ENCODE data around the gene PLEKHJ1.
A peak's percentile ranks its signal among the peaks of the same experiment; 100 is the strongest.

PLEKHJ1 gene

DNA sequence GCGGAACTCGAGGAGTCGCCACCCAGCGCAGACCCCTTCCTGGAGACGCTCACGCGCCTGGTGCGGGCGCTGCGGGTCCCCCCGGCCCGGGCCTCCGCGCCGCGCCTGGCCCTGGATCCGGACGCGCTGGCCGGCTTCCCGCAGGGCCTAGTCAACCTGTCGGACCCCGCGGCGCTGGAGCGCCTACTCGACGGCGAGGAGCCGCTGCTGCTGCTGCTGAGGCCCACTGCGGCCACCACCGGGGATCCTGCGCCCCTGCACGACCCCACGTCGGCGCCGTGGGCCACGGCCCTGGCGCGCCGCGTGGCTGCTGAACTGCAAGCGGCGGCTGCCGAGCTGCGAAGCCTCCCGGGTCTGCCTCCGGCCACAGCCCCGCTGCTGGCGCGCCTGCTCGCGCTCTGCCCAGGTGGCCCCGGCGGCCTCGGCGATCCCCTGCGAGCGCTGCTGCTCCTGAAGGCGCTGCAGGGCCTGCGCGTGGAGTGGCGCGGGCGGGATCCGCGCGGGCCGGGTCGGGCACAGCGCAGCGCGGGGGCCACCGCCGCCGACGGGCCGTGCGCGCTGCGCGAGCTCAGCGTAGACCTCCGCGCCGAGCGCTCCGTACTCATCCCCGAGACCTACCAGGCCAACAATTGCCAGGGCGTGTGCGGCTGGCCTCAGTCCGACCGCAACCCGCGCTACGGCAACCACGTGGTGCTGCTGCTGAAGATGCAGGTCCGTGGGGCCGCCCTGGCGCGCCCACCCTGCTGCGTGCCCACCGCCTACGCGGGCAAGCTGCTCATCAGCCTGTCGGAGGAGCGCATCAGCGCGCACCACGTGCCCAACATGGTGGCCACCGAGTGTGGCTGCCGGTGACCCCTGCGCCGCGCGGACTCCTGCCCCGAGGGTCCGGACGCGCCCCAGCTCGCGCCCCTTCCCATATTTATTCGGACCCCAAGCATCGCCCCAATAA, 15.3 kb upstream of the PLEKHJ1 start:
- no peaks in the 10 kb centered on the region for H3K9me3 Mint-ChIP-seq
- H3K27ac Mint-ChIP-seq: no peak overlapping the region
- peaks cover 5% of the 10 kb centered on the region for H3K4me1 Mint-ChIP-seq
- TF ChIP-seq CTCF (IDR thresholded peaks at IDR 0.05; ENCODE audit: unreplicated experiment in 3 of 3): no peak
- H3K27me3 Mint-ChIP-seq (ENCODE audit: low read depth): peaks cover 11% of the 10 kb centered on the region
- H3K36me3 Mint-ChIP-seq (ENCODE audit: low read depth): no peaks in the 10 kb centered on the region
- no peak overlapping the region for H3K4me3 Mint-ChIP-seq

DNA sequence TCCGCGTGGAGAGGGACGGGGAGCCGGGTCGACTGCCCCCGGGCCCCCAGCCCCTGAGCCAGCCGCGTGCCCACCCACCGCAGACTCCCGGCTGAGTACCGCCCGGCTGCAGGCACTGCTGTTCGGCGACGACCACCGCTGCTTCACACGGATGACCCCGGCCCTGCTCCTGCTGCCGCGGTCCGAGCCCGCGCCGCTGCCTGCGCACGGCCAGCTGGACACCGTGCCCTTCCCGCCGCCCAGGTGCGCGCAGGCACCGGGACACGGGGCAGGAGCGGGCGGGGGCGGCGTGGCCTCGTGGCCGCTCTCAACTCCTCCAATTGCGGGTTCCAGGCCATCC, 14.6 kb upstream of the PLEKHJ1 start:
- Mint-ChIP-seq H3K9me3 (no peaks in the 10 kb centered on the region), H3K4me1 (peaks cover 5% of the 10 kb centered on the region), H3K27ac (no peak overlapping the region), H3K36me3 (ENCODE audit: low read depth) (peaks cover 3% of the 10 kb centered on the region), H3K4me3 (no peak overlapping the region), H3K27me3 (ENCODE audit: low read depth) (peaks cover 11% of the 10 kb centered on the region)
- no peak for TF ChIP-seq CTCF (IDR thresholded peaks at IDR 0.05; ENCODE audit: unreplicated experiment in 3 of 3)

- Mint-ChIP-seq H3K27ac (no peak overlapping the region), H3K9me3 (no peaks in the 10 kb centered on the region), H3K27me3 (ENCODE audit: low read depth) (peaks cover 11% of the 10 kb centered on the region), H3K36me3 (ENCODE audit: low read depth) (peaks cover 6% of the 10 kb centered on the region), H3K4me3 (no peak overlapping the region), H3K4me1 (peaks cover 5% of the 10 kb centered on the region)
- no peak for TF ChIP-seq CTCF (IDR thresholded peaks at IDR 0.05; ENCODE audit: unreplicated experiment in 3 of 3)
Measured at GRCh38 chr19:2249880-2250765, 14.0 kb upstream of the PLEKHJ1 start.

DNA sequence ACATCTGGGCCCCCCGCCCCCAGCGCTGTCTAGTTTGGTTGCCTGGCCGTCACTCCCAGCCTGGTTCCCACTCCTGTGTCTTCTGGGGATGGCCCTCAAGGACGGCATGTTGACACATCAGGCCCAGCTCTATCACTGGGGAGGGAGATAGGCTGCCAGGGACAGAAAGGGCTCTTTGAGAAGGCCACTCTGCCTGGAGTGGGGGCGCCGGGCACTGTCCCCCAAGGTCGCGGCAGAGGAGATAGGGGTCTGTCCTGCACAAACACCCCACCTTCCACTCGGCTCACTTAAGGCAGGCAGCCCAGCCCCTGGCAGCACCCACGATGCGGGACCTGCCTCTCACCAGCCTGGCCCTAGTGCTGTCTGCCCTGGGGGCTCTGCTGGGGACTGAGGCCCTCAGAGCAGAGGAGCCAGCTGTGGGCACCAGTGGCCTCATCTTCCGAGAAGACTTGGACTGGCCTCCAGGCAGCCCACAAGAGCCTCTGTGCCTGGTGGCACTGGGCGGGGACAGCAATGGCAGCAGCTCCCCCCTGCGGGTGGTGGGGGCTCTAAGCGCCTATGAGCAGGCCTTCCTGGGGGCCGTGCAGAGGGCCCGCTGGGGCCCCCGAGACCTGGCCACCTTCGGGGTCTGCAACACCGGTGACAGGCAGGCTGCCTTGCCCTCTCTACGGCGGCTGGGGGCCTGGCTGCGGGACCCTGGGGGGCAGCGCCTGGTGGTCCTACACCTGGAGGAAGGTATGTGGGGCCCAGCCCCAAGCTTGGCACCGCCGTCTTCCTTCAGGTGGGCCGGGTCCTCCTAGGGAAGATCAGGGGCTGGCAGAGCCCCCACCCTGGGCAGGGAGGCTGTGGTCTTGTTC, 13.1 kb upstream of the PLEKHJ1 start, which contains the start of gene AMH:
AMH (plus strand) TSS at position 314 of the 857 bp plus-strand sequence; CDS start at position 324, 10 bp downstream.
- Mint-ChIP-seq H3K9me3 (no peaks in the 10 kb centered on the region), H3K27ac (peak within 1 kb of the TSS in 1 of 3 experiments; percentile 11), H3K4me1 (peaks cover 5% of the 10 kb centered on the region), H3K27me3 (ENCODE audit: low read depth) (peaks cover 11% of the 10 kb centered on the region), H3K36me3 (ENCODE audit: low read depth) (peaks cover 13% of the 10 kb centered on the region), H3K4me3 (no peak within 1 kb of the TSS)
- TF ChIP-seq CTCF (IDR thresholded peaks at IDR 0.05; ENCODE audit: unreplicated experiment in 3 of 3): no peak

DNA sequence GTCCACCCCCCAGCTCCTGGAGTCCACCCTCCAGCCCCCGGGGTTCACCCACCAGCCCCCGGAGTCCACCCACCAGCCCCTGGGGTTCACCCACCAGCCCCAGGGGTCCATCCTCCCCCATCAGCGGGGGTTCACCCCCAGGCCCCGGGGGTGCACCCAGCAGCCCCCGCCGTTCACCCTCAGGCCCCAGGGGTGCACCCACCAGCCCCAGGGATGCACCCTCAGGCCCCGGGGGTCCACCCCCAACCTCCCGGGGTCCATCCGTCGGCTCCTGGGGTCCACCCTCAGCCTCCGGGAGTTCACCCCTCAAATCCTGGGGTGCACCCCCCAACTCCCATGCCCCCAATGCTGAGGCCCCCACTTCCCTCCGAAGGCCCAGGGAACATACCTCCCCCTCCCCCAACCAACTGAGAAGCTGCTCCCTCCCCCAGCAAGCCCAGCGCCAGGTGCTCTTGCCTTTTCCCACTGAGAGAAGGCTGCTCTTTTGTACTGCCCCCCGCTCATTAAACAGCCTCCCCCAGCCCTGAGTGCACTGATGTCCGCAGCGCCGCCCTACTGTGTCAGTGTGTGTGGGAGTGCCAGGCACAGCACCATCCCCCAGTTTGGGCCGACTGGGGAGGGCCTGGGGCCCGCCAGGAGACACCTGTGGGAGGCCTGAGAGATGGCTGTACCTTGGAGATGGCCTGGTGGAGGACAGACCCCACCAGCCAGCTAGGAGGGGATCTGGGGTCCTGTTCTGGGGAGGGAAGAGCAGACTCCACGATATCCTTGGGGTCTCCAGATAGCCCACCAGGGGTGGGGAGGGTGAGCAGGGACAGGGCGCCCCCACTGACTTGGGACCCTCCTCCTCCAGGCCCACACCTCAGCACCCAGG, 12.2 kb upstream of the PLEKHJ1 start:
- no peaks in the 10 kb centered on the region for H3K9me3 Mint-ChIP-seq
- no peaks in the 10 kb centered on the region for H3K4me1 Mint-ChIP-seq
- H3K27ac Mint-ChIP-seq: peak overlapping the region in 1 of 3 experiments; percentile 11
- no peak overlapping the region for H3K4me3 Mint-ChIP-seq
- H3K27me3 Mint-ChIP-seq (ENCODE audit: low read depth): peaks cover 4% of the 10 kb centered on the region
- H3K36me3 Mint-ChIP-seq (ENCODE audit: low read depth): peaks cover 13% of the 10 kb centered on the region
- TF ChIP-seq CTCF (IDR thresholded peaks at IDR 0.05; ENCODE audit: unreplicated experiment in 3 of 3): no peak

Data from nephron (organoid).